ENCODE measurements around the gene UVSSA. TPM values are rescaled to one million over a fixed set of nuclear protein-coding genes. Genes with fewer than 3 reads are reported as not detected.

Gene UVSSA
- total and polyA plus RNA-seq, 2 donors (not counting 1 experiment from before 2014, with no cell fraction given): 4.6 to 7.6 TPM

GRCh38 chr4:1377606-1378261 lies 30.7 kb downstream of the UVSSA start:
- TF ChIP-seq EZH2 (IDR thresholded peaks at IDR 0.05; ENCODE audit: low read length, missing control alignments) (no peak), CTCF (conservative IDR thresholded peaks at IDR 0.05 in 1 of 2, IDR thresholded peaks at IDR 0.05 in 1 of 2; ENCODE audit: low read depth in 1 of 2, low read length in 2 of 2) (no peak)
- H3K9me3 ChIP-seq (ENCODE audit: control insufficient read depth, insufficient read depth, low read depth, low read length): no peaks in the 10 kb centered on the region
- no peak for DNase-seq (ENCODE audit: low read depth in 2 of 2)
- H3K9ac ChIP-seq (ENCODE audit: insufficient read depth, low read length): no peak overlapping the region
- no peaks in the 10 kb centered on the region for H3K79me2 ChIP-seq (ENCODE audit: control insufficient read depth, insufficient read depth, low read length)
- no peaks in the 10 kb centered on the region for H3K4me1 ChIP-seq (ENCODE audit: control insufficient read depth, extremely low read depth, insufficient read depth, low read length)
- no peak overlapping the region for H3K27ac ChIP-seq (ENCODE audit: insufficient read depth, low read length)
- H3K27me3 ChIP-seq (ENCODE audit: control insufficient read depth, insufficient read depth, low read length): no peaks in the 10 kb centered on the region
- no peak overlapping the region for H3K4me3 ChIP-seq (replicated peaks in 1 of 4; ENCODE audit: control extremely low read depth in 1 of 4, insufficient read depth in 1 of 4, low read depth in 3 of 4, low read length in 4 of 4)
- H3K4me2 ChIP-seq (ENCODE audit: extremely low read depth, insufficient read depth, low read length): no peak overlapping the region
- peaks cover 4% of the 10 kb centered on the region for H3K36me3 ChIP-seq (ENCODE audit: control insufficient read depth, insufficient read depth, low read length)
- no peaks in the 10 kb centered on the region for H4K20me1 ChIP-seq (ENCODE audit: control insufficient read depth, extremely low read depth, insufficient read depth, low read length)
- H2AFZ ChIP-seq (ENCODE audit: low read length): no peak overlapping the region

DNA sequence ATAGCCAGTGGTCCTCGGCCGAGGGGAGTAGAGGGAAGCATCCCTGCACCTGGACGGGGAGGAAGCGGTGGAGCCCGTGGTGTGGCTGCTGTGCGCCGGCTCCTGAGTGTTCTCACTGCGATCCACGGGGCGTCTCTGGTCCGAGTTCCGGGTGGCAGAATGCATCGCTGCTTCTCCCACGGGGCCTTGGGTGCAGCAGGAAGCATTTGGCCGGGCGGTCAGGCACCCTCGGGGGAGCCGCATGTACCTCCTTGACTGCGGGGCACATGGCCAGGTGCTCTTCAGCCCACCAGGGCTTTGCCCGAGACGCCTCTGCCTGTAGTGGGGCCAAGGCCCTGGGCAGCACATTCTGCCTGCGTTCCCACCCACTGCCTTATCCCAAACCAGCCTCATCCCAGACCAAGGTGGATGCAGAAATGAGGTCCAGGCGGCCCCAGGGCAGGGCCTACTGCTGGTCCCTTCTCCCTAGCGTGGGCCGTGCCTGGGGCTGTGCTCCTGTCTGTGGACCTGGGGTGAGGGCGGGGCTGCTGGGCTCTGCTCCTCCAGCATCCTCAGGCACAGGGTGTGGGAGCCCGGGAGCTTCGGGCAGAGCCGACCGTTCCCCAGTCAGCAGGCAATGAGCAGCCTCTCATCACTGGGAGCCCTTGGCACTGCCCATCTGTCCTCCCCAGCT lies 31.7 kb downstream of the UVSSA start:
- TF ChIP-seq EZH2 (IDR thresholded peaks at IDR 0.05; ENCODE audit: low read length, missing control alignments) (no peak), CTCF (conservative IDR thresholded peaks at IDR 0.05 in 1 of 2, IDR thresholded peaks at IDR 0.05 in 1 of 2; ENCODE audit: low read depth in 1 of 2, low read length in 2 of 2) (no peak)
- Histone ChIP-seq H3K36me3 (ENCODE audit: control insufficient read depth, insufficient read depth, low read length) (peaks cover 4% of the 10 kb centered on the region), H3K4me1 (ENCODE audit: control insufficient read depth, extremely low read depth, insufficient read depth, low read length) (no peaks in the 10 kb centered on the region), H3K9me3 (ENCODE audit: control insufficient read depth, insufficient read depth, low read depth, low read length) (no peaks in the 10 kb centered on the region), H4K20me1 (ENCODE audit: control insufficient read depth, extremely low read depth, insufficient read depth, low read length) (no peaks in the 10 kb centered on the region), H3K27ac (ENCODE audit: insufficient read depth, low read length) (no peak overlapping the region), H3K4me3 (replicated peaks in 1 of 4; ENCODE audit: control extremely low read depth in 1 of 4, insufficient read depth in 1 of 4, low read depth in 3 of 4, low read length in 4 of 4) (no peak overlapping the region), H2AFZ (ENCODE audit: low read length) (no peak overlapping the region), H3K9ac (ENCODE audit: insufficient read depth, low read length) (no peak overlapping the region), H3K4me2 (ENCODE audit: extremely low read depth, insufficient read depth, low read length) (no peak overlapping the region), H3K79me2 (ENCODE audit: control insufficient read depth, insufficient read depth, low read length) (no peaks in the 10 kb centered on the region), H3K27me3 (ENCODE audit: control insufficient read depth, insufficient read depth, low read length) (no peaks in the 10 kb centered on the region)
- no peak for DNase-seq (ENCODE audit: low read depth in 2 of 2)

GRCh38 chr4:1379351-1379781 lies 32.4 kb downstream of the UVSSA start:
- no peaks in the 10 kb centered on the region for H3K79me2 ChIP-seq (ENCODE audit: control insufficient read depth, insufficient read depth, low read length)
- peaks cover 4% of the 10 kb centered on the region for H3K36me3 ChIP-seq (ENCODE audit: control insufficient read depth, insufficient read depth, low read length)
- H3K27ac ChIP-seq (ENCODE audit: insufficient read depth, low read length): no peak overlapping the region
- no peaks in the 10 kb centered on the region for H3K27me3 ChIP-seq (ENCODE audit: control insufficient read depth, insufficient read depth, low read length)
- no peak overlapping the region for H3K9ac ChIP-seq (ENCODE audit: insufficient read depth, low read length)
- H3K9me3 ChIP-seq (ENCODE audit: control insufficient read depth, insufficient read depth, low read depth, low read length): no peaks in the 10 kb centered on the region
- H3K4me3 ChIP-seq (replicated peaks in 1 of 4; ENCODE audit: control extremely low read depth in 1 of 4, insufficient read depth in 1 of 4, low read depth in 3 of 4, low read length in 4 of 4): no peak overlapping the region
- no peak for TF ChIP-seq CTCF (conservative IDR thresholded peaks at IDR 0.05 in 1 of 2, IDR thresholded peaks at IDR 0.05 in 1 of 2; ENCODE audit: low read depth in 1 of 2, low read length in 2 of 2)
- TF ChIP-seq EZH2 (IDR thresholded peaks at IDR 0.05; ENCODE audit: low read length, missing control alignments): no peak
- H4K20me1 ChIP-seq (ENCODE audit: control insufficient read depth, extremely low read depth, insufficient read depth, low read length): no peaks in the 10 kb centered on the region
- H3K4me1 ChIP-seq (ENCODE audit: control insufficient read depth, extremely low read depth, insufficient read depth, low read length): no peaks in the 10 kb centered on the region
- no peak overlapping the region for H2AFZ ChIP-seq (ENCODE audit: low read length)
- H3K4me2 ChIP-seq (ENCODE audit: extremely low read depth, insufficient read depth, low read length): no peak overlapping the region
- no peak for DNase-seq (ENCODE audit: low read depth in 2 of 2)

Data from fibroblast of lung (primary cell).